SU-DHL-6 (cell line): ENCODE results near the gene RAB11A.

Source experiments
- H2AFZ ChIP-seq: fragments of 200-600 bp; sonication (generic); 2 replicates; pipeline ENCODE4 v1.6.1; 2014; ENCODE audit warnings: low read depth, mild to moderate bottlenecking, moderate library complexity, mixed read lengths, antibody characterized with exemption, low read length; ENCODE audit not compliant: severe bottlenecking
- H3F3A ChIP-seq: fragments of 200-600 bp; shearing (Covaris generic); 2 replicates; pipeline ENCODE4 v1.6.0; 2016; ENCODE audit warnings: antibody characterized with exemption, mild to moderate bottlenecking; ENCODE audit not compliant: insufficient read depth
- H3K27ac ChIP-seq: fragments of 200-600 bp; sonication (generic); 2 replicates; pipeline ENCODE4 v1.5.1; 2016; ENCODE audit warnings: low read depth, mild to moderate bottlenecking, low read length, moderate library complexity, mixed read lengths
- H3K27me3 ChIP-seq: fragments of 200-600 bp; sonication (generic), shearing (Covaris generic); 2 replicates; pipeline ENCODE4 v1.6.0; 2014; ENCODE audit warnings: mild to moderate bottlenecking, low read length
- H3K36me3 ChIP-seq: fragments of 200-600 bp; sonication (generic); 2 replicates; pipeline ENCODE4 v1.6.1; 2014; ENCODE audit warnings: mild to moderate bottlenecking, low read length, mixed read lengths
- H3K4me2 ChIP-seq: fragments of 300-600, 200-600 bp; shearing (Covaris generic), sonication (generic); 2 replicates; pipeline ENCODE4 v1.6.0; 2014; ENCODE audit warnings: low read length, low read depth, mild to moderate bottlenecking; ENCODE audit not compliant: poor library complexity, severe bottlenecking
- H3K4me3 ChIP-seq: fragments of 200-600 bp; sonication (generic); 2 replicates; pipeline ENCODE4 v1.5.1; 2014; ENCODE audit warnings: antibody characterized with exemption, low read length, mild to moderate bottlenecking, mixed read lengths; ENCODE audit not compliant: insufficient read depth, poor library complexity, severe bottlenecking
- H3K79me2 ChIP-seq: fragments of 200-600 bp; sonication (generic); 2 replicates; pipeline ENCODE4 v1.6.1; 2014; ENCODE audit warnings: mild to moderate bottlenecking, low read length, moderate library complexity; ENCODE audit not compliant: insufficient read depth
- H3K9ac ChIP-seq: fragments of 200-600 bp; sonication (generic); 2 replicates; pipeline ENCODE4 v1.7.0; 2014; ENCODE audit warnings: mild to moderate bottlenecking, low read length
- H3K9me2 ChIP-seq: fragments of 200-600 bp; sonication (generic); replicated peaks from 2 replicates; pipeline ENCODE4 v1.6.1; 2014; ENCODE audit warnings: low read length; ENCODE audit not compliant: insufficient read depth
- H3K9me3 ChIP-seq: fragments of 200-600 bp; sonication (generic); 2 replicates; pipeline ENCODE4 v1.6.1; 2014; ENCODE audit warnings: low read length, mixed read lengths; ENCODE audit not compliant: insufficient read depth
- H4K20me1 ChIP-seq: fragments of 200-600 bp; sonication (generic); 2 replicates; pipeline ENCODE4 v1.6.1; 2014; ENCODE audit warnings: low read depth, mild to moderate bottlenecking, antibody characterized with exemption, low read length, moderate library complexity, mixed read lengths
- CTCF ChIP-seq: fragments of 200-600 bp; sonication (generic); IDR thresholded peaks from one replicate; pipeline ENCODE4 v1.5.1; 2017; ENCODE audit warnings: antibody characterized with exemption, mild to moderate bottlenecking, low read length, moderate library complexity; ENCODE audit not compliant: insufficient read depth, poor library complexity, severe bottlenecking
- EZH2phosphoT487 ChIP-seq: fragments of 200-600 bp; sonication (generic), shearing (Covaris generic); conservative IDR thresholded peaks from 2 replicates; pipeline ENCODE4 v1.6.1; 2018; ENCODE audit warnings: mild to moderate bottlenecking, antibody characterized with exemption, low read length, moderate library complexity, mixed read lengths

Gene RAB11A

GRCh38 chr15:65869126-65869953 lies at the start of gene RAB11A:
Gene RAB11A, plus strand, starts transcription at chr15:65869491. Its CDS starts 95 bp downstream, at chr15:65869586.
- no peaks in the 10 kb centered on the region for H3K9me3 ChIP-seq
- H3K9ac ChIP-seq = peak within 1 kb of the TSS; percentile 90
- H3F3A ChIP-seq = peaks cover 4% of the 10 kb centered on the region; the same call in 1 of the 2 replicates
- TF ChIP-seq EZH2phosphoT487 = no peak
- peak; percentile 27 for TF ChIP-seq CTCF
- no peaks in the 10 kb centered on the region; the same call in 1 of the 2 replicates for H3K36me3 ChIP-seq
- H3K4me2 ChIP-seq = peak within 1 kb of the TSS; percentile 98
- H3K4me3 ChIP-seq = peak within 1 kb of the TSS; percentile 95
- peaks cover 16% of the 10 kb centered on the region for H4K20me1 ChIP-seq
- H2AFZ ChIP-seq = peak within 1 kb of the TSS; percentile 84
- peaks cover 49% of the 10 kb centered on the region for H3K79me2 ChIP-seq
- peak within 1 kb of the TSS; percentile 77 for H3K27ac ChIP-seq
- no peaks in the 10 kb centered on the region for H3K27me3 ChIP-seq
- H3K9me2 ChIP-seq = no peaks in the 10 kb centered on the region

- H3K79me2 ChIP-seq = no peaks in the 10 kb centered on the region
- peak overlapping the region; percentile 82 for H3K27ac ChIP-seq
- peaks cover 65% of the 10 kb centered on the region for H3F3A ChIP-seq
- H4K20me1 ChIP-seq = no peaks in the 10 kb centered on the region
- H3K4me3 ChIP-seq = no peak overlapping the region
- H3K9me3 ChIP-seq = no peaks in the 10 kb centered on the region
- peak overlapping the region; percentile 67 for H3K4me2 ChIP-seq
- no peaks in the 10 kb centered on the region for H3K27me3 ChIP-seq
- H2AFZ ChIP-seq = peak overlapping the region; percentile 9
- H3K36me3 ChIP-seq = no peaks in the 10 kb centered on the region
- H3K9me2 ChIP-seq = no peaks in the 10 kb centered on the region
- TF ChIP-seq EZH2phosphoT487 (no peak), CTCF (no peak)
- H3K9ac ChIP-seq = peak overlapping the region; percentile 11; the same call in 1 of the 2 replicates
Observed at GRCh38 chr15:65819563-65819960, 49.7 kb upstream of the RAB11A start.

- no peaks in the 10 kb centered on the region for H3K36me3 ChIP-seq
Observed at GRCh38 chr15:65821070-65821469, 48.2 kb upstream of the RAB11A start.

More at GRCh38 chr15:65821070-65821469, 48.2 kb upstream of the RAB11A start:
- H4K20me1 ChIP-seq = no peaks in the 10 kb centered on the region
- H3K79me2 ChIP-seq = no peaks in the 10 kb centered on the region
- H3K4me3 ChIP-seq = no peak overlapping the region
- no peaks in the 10 kb centered on the region for H3K27me3 ChIP-seq
- peaks cover 69% of the 10 kb centered on the region for H3F3A ChIP-seq
- H3K9me2 ChIP-seq = no peaks in the 10 kb centered on the region
- H3K9ac ChIP-seq = peak overlapping the region; percentile 33
- H2AFZ ChIP-seq = no peak overlapping the region
- TF ChIP-seq CTCF = no peak
- no peak for TF ChIP-seq EZH2phosphoT487
- no peaks in the 10 kb centered on the region for H3K9me3 ChIP-seq
- H3K4me2 ChIP-seq = peak overlapping the region; percentile 67
- peak overlapping the region; percentile 82 for H3K27ac ChIP-seq
